OCI-LY1 (cell line): Measurements from ENCODE around the gene USF1.
"Not testable (repeated sequence)": the region's sequence is repeated elsewhere in the genome, so short reads cannot be mapped to it uniquely, and the experiment has no call there.

Experiments used
- H2AFZ ChIP-seq: fragments of 200-600 bp; sonication (generic), shearing (Covaris generic); 2 replicates; pipeline ENCODE4 v1.6.0; 2014; ENCODE audit warnings: antibody characterized with exemption, mild to moderate bottlenecking, low read length
- H3F3A ChIP-seq: fragments of 200-600 bp; sonication (generic), shearing (Covaris generic); 2 replicates; pipeline ENCODE4 v1.6.0; 2014; ENCODE audit warnings: mild to moderate bottlenecking, antibody characterized with exemption, low read length, moderate library complexity; ENCODE audit not compliant: insufficient read depth
- H3K27ac ChIP-seq: fragments of 200-600 bp; sonication (generic); 2 replicates; pipeline ENCODE4 v1.5.1; 2014; ENCODE audit warnings: low read length, mixed run types, mild to moderate bottlenecking, low read depth; ENCODE audit not compliant: poor library complexity, severe bottlenecking
- H3K27me3 ChIP-seq: fragments of 200-600 bp; sonication (generic); 2 replicates; pipeline ENCODE4 v1.6.0; 2014; ENCODE audit warnings: antibody characterized with exemption, mild to moderate bottlenecking, low read length, moderate library complexity; ENCODE audit not compliant: insufficient read depth
- H3K36me3 ChIP-seq: fragments of 200-600 bp; sonication (generic); 2 replicates; pipeline ENCODE4 v1.6.1; 2014; ENCODE audit warnings: mild to moderate bottlenecking, antibody characterized with exemption, low read length, moderate library complexity, mixed read lengths; ENCODE audit not compliant: insufficient read depth
- H3K4me1 ChIP-seq: fragments of 200-600 bp; sonication (generic); 2 replicates; pipeline ENCODE4 v1.5.1; 2014; ENCODE audit warnings: mild to moderate bottlenecking, low read length, moderate library complexity; ENCODE audit not compliant: insufficient read depth, severe bottlenecking
- H3K4me2 ChIP-seq: fragments of 200-600 bp; sonication (generic), shearing (Covaris generic); 2 replicates; pipeline ENCODE4 v1.6.1; 2014; ENCODE audit warnings: low read length
- H3K4me3 ChIP-seq: fragments of 200-600 bp; sonication (generic); 2 replicates; pipeline ENCODE4 v1.5.1; 2014; ENCODE audit warnings: low read length, low read depth, mild to moderate bottlenecking, mixed read lengths; ENCODE audit not compliant: poor library complexity, severe bottlenecking
- H3K79me2 ChIP-seq: fragments of 200-600 bp; shearing (Covaris generic); 2 replicates; pipeline ENCODE4 v1.6.1; 2016; ENCODE audit warnings: mixed run types, low read length, mixed read lengths; ENCODE audit not compliant: insufficient read depth
- H3K9ac ChIP-seq: fragments of 200-600 bp; sonication (generic), shearing (Covaris generic); 2 replicates; pipeline ENCODE4 v1.6.1; 2014; ENCODE audit warnings: mild to moderate bottlenecking, low read length, mixed read lengths
- H3K9me2 ChIP-seq: fragments of 200-600 bp; sonication (generic), shearing (Covaris generic); 2 replicates; pipeline ENCODE4 v1.6.1; 2014; ENCODE audit warnings: low read depth, mild to moderate bottlenecking, low read length, mixed read lengths
- H3K9me3 ChIP-seq: fragments of 200-600 bp; shearing (Covaris generic); 2 replicates; pipeline ENCODE4 v1.6.1; 2014; ENCODE audit warnings: low read length, mixed read lengths
- H4K20me1 ChIP-seq: fragments of 200-600 bp; sonication (generic), shearing (Covaris generic); 2 replicates; pipeline ENCODE4 v1.6.0; 2016; ENCODE audit warnings: mild to moderate bottlenecking, low read length; ENCODE audit not compliant: insufficient read depth
- EZH2 ChIP-seq: fragments of 200-600 bp; sonication (generic), shearing (Covaris generic); IDR thresholded peaks from 2 replicates; pipeline ENCODE4 v1.8.0; 2017; ENCODE audit warnings: borderline replicate concordance, mixed run types, mild to moderate bottlenecking, antibody characterized with exemption, low read length, moderate library complexity, mixed read lengths
- TF ChIP-seq, protein P1 (sequence below): fragments of 200-600 bp; sonication (generic), shearing (Covaris generic); IDR thresholded peaks from 2 replicates; pipeline ENCODE4 v1.5.1; 2017; ENCODE audit warnings: mild to moderate bottlenecking, antibody characterized with exemption, low read length, moderate library complexity, mixed read lengths

USF1 gene

DNA sequence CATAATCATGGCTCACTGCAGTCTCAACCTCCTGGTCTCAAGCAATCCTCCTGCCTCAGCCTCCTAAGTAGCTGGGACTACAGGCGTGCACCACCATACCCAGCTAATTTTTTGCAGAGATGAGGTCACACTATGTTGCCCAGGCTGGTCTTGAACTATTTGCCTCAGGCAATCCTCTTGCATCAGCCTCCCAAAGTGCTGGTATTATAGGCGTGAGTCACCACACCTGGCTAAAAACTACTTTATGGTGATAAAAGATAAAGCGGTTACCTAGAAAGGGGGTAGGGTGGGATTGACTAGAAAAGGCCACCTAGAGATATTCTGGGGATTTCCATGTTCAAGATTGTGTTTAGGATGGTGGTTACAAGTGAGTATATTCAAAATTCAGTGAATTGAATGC lies 12.0 kb downstream of the USF1 start:
- Histone ChIP-seq H3K79me2 (no peaks in the 10 kb centered on the region), H3K4me3 (no peak overlapping the region), H3K9me2 (no peaks in the 10 kb centered on the region), H2AFZ (no peak overlapping the region), H3K36me3 (peaks cover 4% of the 10 kb centered on the region; the same call in 1 of the 2 replicates), H3K4me1 (peaks cover 27% of the 10 kb centered on the region), H3K9me3 (no peaks in the 10 kb centered on the region), H3K9ac (no peak overlapping the region), H3F3A (no peaks in the 10 kb centered on the region), H3K27me3 (no peaks in the 10 kb centered on the region), H3K4me2 (no peak overlapping the region), H4K20me1 (no peaks in the 10 kb centered on the region), H3K27ac (no peak overlapping the region)
- no peak for TF ChIP-seq EZH2
- TF ChIP-seq, protein P1, sequence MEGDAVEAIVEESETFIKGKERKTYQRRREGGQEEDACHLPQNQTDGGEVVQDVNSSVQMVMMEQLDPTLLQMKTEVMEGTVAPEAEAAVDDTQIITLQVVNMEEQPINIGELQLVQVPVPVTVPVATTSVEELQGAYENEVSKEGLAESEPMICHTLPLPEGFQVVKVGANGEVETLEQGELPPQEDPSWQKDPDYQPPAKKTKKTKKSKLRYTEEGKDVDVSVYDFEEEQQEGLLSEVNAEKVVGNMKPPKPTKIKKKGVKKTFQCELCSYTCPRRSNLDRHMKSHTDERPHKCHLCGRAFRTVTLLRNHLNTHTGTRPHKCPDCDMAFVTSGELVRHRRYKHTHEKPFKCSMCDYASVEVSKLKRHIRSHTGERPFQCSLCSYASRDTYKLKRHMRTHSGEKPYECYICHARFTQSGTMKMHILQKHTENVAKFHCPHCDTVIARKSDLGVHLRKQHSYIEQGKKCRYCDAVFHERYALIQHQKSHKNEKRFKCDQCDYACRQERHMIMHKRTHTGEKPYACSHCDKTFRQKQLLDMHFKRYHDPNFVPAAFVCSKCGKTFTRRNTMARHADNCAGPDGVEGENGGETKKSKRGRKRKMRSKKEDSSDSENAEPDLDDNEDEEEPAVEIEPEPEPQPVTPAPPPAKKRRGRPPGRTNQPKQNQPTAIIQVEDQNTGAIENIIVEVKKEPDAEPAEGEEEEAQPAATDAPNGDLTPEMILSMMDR = no peak

DNA sequence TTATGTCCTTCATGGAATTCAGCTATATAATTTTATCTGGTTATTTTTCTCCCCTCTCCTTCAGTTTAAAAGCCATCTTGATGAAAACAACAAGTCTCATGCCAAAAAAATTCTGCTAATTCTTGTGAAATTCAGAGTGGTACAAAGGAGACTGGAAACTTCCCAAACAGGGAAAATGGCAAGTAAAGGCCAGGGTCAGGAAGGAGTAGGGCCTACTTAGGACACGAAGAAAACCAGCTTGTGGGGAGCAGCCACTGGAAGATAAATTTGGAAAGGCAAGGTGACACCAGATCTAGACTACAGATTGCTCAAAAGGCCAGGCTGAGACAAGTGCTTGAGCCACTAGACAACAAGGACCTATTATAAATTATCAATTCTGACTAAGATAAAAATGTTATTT lies 13.4 kb downstream of the USF1 start:
- Histone ChIP-seq H3K27ac (no peak overlapping the region), H3K27me3 (no peaks in the 10 kb centered on the region), H3K79me2 (no peaks in the 10 kb centered on the region), H3K4me1 (peaks cover 17% of the 10 kb centered on the region), H4K20me1 (no peaks in the 10 kb centered on the region), H3K9me3 (no peaks in the 10 kb centered on the region), H3K36me3 (peaks cover 8% of the 10 kb centered on the region; the same call in 1 of the 2 replicates), H2AFZ (no peak overlapping the region), H3K4me3 (no peak overlapping the region), H3K4me2 (no peak overlapping the region), H3K9me2 (no peaks in the 10 kb centered on the region), H3K9ac (no peak overlapping the region), H3F3A (no peaks in the 10 kb centered on the region)
- TF ChIP-seq, protein P1 = no peak
- TF ChIP-seq EZH2 = no peak

DNA sequence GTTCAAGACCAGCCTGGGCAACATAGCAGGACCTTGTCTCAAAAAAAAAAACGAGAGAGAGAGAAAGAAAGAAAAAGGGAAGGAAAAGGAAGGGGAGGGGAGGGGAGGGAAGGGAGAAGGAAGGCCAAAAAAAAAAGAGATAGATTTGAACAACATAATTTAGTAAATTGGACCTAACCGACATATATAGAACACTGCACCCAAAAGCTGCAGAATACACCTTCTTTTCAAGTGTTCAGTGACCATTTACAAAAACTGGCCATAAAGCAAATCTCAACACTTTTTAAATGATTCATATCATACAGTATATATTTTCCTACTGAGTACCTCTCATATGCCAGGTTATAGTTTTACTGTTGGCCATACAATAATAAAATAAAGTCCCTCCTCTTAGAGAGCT lies 13.9 kb downstream of the USF1 start:
- TF ChIP-seq, protein P1 = no peak
- TF ChIP-seq EZH2 = no peak
- Histone ChIP-seq H3K4me2 (no peak overlapping the region), H3K9me3 (no peaks in the 10 kb centered on the region), H3K27ac (no peak overlapping the region), H3K27me3 (no peaks in the 10 kb centered on the region), H3F3A (no peaks in the 10 kb centered on the region), H4K20me1 (no peaks in the 10 kb centered on the region), H3K4me3 (no peak overlapping the region), H3K9me2 (no peaks in the 10 kb centered on the region), H2AFZ (no peak overlapping the region), H3K4me1 (peaks cover 16% of the 10 kb centered on the region), H3K36me3 (peaks cover 8% of the 10 kb centered on the region; the same call in 1 of the 2 replicates), H3K9ac (no peak overlapping the region), H3K79me2 (no peaks in the 10 kb centered on the region)

DNA sequence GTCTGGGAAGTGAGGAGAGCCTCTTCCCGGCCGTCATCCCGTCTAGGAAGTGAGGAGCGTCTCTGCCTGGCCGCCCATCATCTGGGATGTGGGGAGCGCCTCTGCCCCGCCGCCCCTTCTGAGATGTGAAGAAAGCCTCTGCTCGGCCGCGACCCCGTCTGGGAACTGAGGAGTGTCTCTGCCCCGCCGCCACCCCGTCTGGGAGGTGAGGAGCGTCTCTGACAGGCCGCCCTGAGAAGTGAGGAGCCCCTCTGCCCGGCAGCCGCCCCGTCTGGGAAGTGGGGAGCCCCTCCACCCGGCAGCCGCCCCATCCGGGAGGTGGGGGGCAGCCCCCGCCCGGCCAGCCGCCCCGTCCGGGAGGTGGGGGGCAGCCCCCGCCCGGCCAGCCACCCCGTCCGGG lies 16.3 kb downstream of the USF1 start:
- H2AFZ ChIP-seq, H3K4me2 ChIP-seq, H3K9me2 ChIP-seq, H3K27ac ChIP-seq, H4K20me1 ChIP-seq, H3K9ac ChIP-seq, H3K27me3 ChIP-seq, H3K4me3 ChIP-seq, H3K9me3 ChIP-seq, H3F3A ChIP-seq, H3K79me2 ChIP-seq, H3K4me1 ChIP-seq, H3K36me3 ChIP-seq: not testable (repeated sequence)

DNA sequence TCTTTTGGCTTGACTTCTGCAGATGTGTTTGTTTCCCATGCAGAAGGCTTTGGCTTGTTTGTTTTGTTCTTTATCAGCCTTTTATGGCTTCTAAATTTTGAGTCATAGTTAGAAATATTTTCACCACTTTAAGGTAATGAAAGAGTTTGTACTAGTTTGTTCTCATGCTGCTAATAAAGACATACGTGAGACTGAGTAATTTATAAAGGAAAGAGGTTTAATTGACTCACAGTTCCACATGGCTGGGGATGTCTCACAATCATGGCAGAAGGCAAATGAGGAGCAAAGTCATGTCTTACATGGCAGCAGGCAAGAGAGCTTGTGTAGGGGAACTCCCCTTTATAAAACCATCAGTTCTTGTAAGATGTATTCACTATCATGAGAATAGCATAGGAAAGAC lies 18.8 kb downstream of the USF1 start:
- H3K9ac ChIP-seq, H3F3A ChIP-seq, H3K79me2 ChIP-seq, H3K9me2 ChIP-seq, H3K9me3 ChIP-seq, H2AFZ ChIP-seq, H3K4me1 ChIP-seq, H4K20me1 ChIP-seq, H3K27me3 ChIP-seq, H3K4me2 ChIP-seq, H3K27ac ChIP-seq, H3K4me3 ChIP-seq, H3K36me3 ChIP-seq: not testable (repeated sequence)

DNA sequence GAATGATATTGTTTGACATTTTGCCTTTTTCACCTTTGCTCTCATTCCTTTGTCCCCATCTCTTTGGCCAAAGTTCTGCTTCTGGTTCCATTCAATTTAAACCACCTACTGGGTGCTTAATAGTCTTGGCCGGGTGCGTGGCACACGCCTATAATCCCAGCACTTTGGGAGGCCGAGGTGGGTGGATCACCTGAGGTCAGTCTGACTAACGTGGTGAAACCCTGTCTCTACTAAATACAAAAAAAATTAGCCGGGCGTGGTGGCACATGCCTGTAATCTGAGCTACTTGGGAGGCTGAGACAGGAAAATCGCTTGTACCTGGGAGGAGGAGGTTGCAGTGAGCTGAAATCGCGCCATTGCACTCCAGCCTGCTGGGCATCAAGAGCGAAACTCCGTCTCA lies 23.3 kb downstream of the USF1 start:
- H3K9me2 ChIP-seq, H3K4me2 ChIP-seq, H3K36me3 ChIP-seq, H3K9me3 ChIP-seq, H2AFZ ChIP-seq, H3F3A ChIP-seq, H3K79me2 ChIP-seq, H3K27me3 ChIP-seq, H3K9ac ChIP-seq, H4K20me1 ChIP-seq, H3K4me3 ChIP-seq: not testable (repeated sequence)
- Histone ChIP-seq H3K4me1 (peaks cover 41% of the 10 kb centered on the region), H3K27ac (peak overlapping the region; percentile 57)
